Testis (tissue), 3 donors: ENCODE results near the gene CLEC14A. TPM values are rescaled to one million over a fixed set of nuclear protein-coding genes. Genes with fewer than 3 reads are reported as not detected.

Experiments
- DNase-seq: peaks from one replicate; pipeline ENCODE4 v3.0.0-alpha.2; 2019
- H3K27ac ChIP-seq, 2 donors: fragments of 200-600 bp; sonication (generic); one replicate each; pipeline ENCODE4 v1.5.1; 2019
- H3K27me3 ChIP-seq: fragments of 200-600 bp; sonication (generic); one replicate; pipeline ENCODE4 v1.5.1; 2019
- H3K36me3 ChIP-seq: fragments of 200-600 bp; sonication (generic); one replicate; pipeline ENCODE4 v1.5.1; 2017; ENCODE audit warnings: low read depth; ENCODE audit errors: missing control alignments
- H3K4me1 ChIP-seq: fragments of 200-600 bp; sonication (generic); one replicate; pipeline ENCODE4 v1.5.1; 2019
- H3K4me3 ChIP-seq, 2 donors: fragments of 200-600 bp; sonication (generic); one replicate each; pipeline ENCODE4 v1.5.1; 2017 to 2019
- H3K9me3 ChIP-seq: fragments of 200-600 bp; sonication (generic); one replicate; pipeline ENCODE4 v1.5.1; 2017
- CTCF ChIP-seq, 3 experiments: fragments of 450-650 bp in 2 of 3; fragments of 200-600 bp in 1 of 3; sonication (generic) in 1 of 3; IDR thresholded peaks; one replicate each; pipeline ENCODE4 v1.5.1; 2016 to 2019; ENCODE audit warnings: antibody characterized with exemption in 3 of 3, mild to moderate bottlenecking in 2 of 3, moderate library complexity in 1 of 3
- POLR2A ChIP-seq: fragments of 450-650 bp; IDR thresholded peaks from one replicate; pipeline ENCODE4 v1.6.1; 2017; ENCODE audit warnings: antibody characterized with exemption, mild to moderate bottlenecking, moderate library complexity
- WGBS, 2 donors: methylation state at CpG; one replicate each; pipeline ENCODE4 v1.1.5; 2018; 5-methylcytosine and 5-hydroxymethylcytosine counted together
- intact Hi-C: fragments of 100-400 bp; cut with DNase I; formaldehyde crosslinking; loops from one replicate; pipeline ENCODE4 v1.15.1; 2023; ENCODE audit warnings: low total_unique reads
- polyA plus RNA-seq: library from polyadenylated mRNA; stranded (reverse); fragments of 350-450 nt; fragmentation: Illumina TruSeq; extraction: RNeasy Lipid Tissue Mini Kit (QIAGEN cat#74804); gene quantifications from one replicate; pipeline ENCODE4 v1.2.3, GENCODE V29; 2014; ENCODE audit warnings: low read depth, low replicate concordance; ENCODE audit not compliant: insufficient read depth
- total RNA-seq, 2 donors: library from RNA; depleted of rRNA; stranded (reverse); fragments of >200 nt; gene quantifications; one replicate each; pipeline ENCODE4 v1.2.3, GENCODE V29; 2016

CLEC14A gene
- total and polyA plus RNA-seq, 3 donors from 2014 or later, result 7.9 to 11.4 (median 9.7) TPM

- Histone ChIP-seq H3K36me3 (no peaks in the 10 kb centered on the region), H3K27me3 (no peaks in the 10 kb centered on the region), H3K27ac (no peak overlapping the region), H3K4me1 (no peaks in the 10 kb centered on the region), H3K4me3 (no peak overlapping the region), H3K9me3 (no peaks in the 10 kb centered on the region)
- DNase-seq, result no peak
- intact Hi-C loops, result no loop called here
- no peak for TF ChIP-seq CTCF (IDR thresholded peaks at IDR 0.05)
- TF ChIP-seq POLR2A, result no peak
These were observed 31.6 kb downstream of the CLEC14A start for GRCh38 chr14:38224338-38224737.

DNA sequence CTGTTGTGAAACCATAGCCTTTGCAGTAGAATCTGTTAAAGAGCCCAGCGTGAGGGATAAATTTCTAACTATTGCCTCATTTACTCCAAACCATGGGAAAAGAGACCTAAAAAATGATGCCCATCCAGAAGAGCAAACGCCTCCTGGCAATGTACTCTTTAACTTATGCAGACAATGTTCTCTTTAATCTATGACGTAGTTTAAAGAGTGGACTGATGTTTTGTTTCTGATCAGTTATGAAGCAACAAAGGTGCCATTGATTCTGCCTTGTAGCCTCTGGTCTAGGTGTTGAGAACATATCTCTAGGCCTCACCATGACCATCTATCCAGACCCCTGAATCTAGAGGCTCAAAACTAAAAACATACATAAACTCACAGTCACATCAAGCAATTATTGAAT lies 34.8 kb downstream of the CLEC14A start:
- WGBS, 2 donors, result 76 to 86% methylated on average over 3 of the region's 3 CpGs
- Histone ChIP-seq H3K9me3 (no peaks in the 10 kb centered on the region), H3K27me3 (no peaks in the 10 kb centered on the region), H3K27ac (no peak overlapping the region), H3K4me1 (no peaks in the 10 kb centered on the region), H3K36me3 (no peaks in the 10 kb centered on the region), H3K4me3 (no peak overlapping the region)
- TF ChIP-seq POLR2A (no peak), CTCF (IDR thresholded peaks at IDR 0.05) (no peak)
- intact Hi-C loops, result no loop called here
- DNase-seq, result no peak

- intact Hi-C loops, result no loop called here
- no peaks in the 10 kb centered on the region for H3K9me3 ChIP-seq
- H3K27ac ChIP-seq, result no peak overlapping the region
- TF ChIP-seq CTCF (IDR thresholded peaks at IDR 0.05) (no peak), POLR2A (no peak)
- no peaks in the 10 kb centered on the region for H3K36me3 ChIP-seq
- H3K4me3 ChIP-seq, result no peak overlapping the region
- H3K27me3 ChIP-seq, result no peaks in the 10 kb centered on the region
- H3K4me1 ChIP-seq, result no peaks in the 10 kb centered on the region
- WGBS, 2 donors, result 27 to 28% methylated on average over 2 of the region's 2 CpGs
- no peak for DNase-seq
These were observed 38.3 kb downstream of the CLEC14A start for GRCh38 chr14:38217553-38217952.

DNA sequence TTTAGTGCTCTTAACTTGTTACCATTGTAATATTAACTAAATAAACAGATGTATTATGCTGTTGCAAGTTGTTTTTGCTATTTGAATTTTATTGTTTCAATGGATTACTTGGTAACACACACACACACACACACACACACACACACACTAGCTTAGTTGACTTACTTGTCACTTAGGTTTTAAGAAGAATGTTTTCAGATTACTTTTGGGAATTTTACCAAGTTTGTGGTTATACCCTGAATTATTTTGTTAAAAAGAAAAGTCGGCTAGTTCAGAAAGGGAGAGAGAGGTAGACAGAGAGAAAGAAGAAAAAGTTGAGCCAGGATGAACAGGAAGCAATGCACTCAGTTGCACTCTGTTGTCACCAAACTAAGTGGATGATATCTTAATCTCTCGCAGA lies 42.9 kb downstream of the CLEC14A start:
- no peaks in the 10 kb centered on the region for H3K36me3 ChIP-seq
- H3K4me3 ChIP-seq, result no peak overlapping the region
- peaks cover 3% of the 10 kb centered on the region for H3K4me1 ChIP-seq
- no peak overlapping the region for H3K27ac ChIP-seq
- WGBS, 2 donors, result 75 to 82% methylated on average over 2 of the region's 2 CpGs
- DNase-seq, result no peak
- intact Hi-C loops, result no loop called here
- H3K9me3 ChIP-seq, result no peaks in the 10 kb centered on the region
- no peaks in the 10 kb centered on the region for H3K27me3 ChIP-seq
- TF ChIP-seq POLR2A (no peak), CTCF (IDR thresholded peaks at IDR 0.05) (no peak)

- Histone ChIP-seq H3K4me3 (no peak overlapping the region), H3K27ac (no peak overlapping the region), H3K4me1 (peaks cover 3% of the 10 kb centered on the region), H3K9me3 (no peaks in the 10 kb centered on the region), H3K27me3 (no peaks in the 10 kb centered on the region), H3K36me3 (no peaks in the 10 kb centered on the region)
- intact Hi-C loops, result no loop called here
- DNase-seq, result no peak
- TF ChIP-seq CTCF (IDR thresholded peaks at IDR 0.05), result no peak
- no peak for TF ChIP-seq POLR2A
These were observed 43.8 kb downstream of the CLEC14A start for GRCh38 chr14:38212111-38212510.
